Measurements from ENCODE around the gene IL1RAPL1. TPM values are rescaled to one million over a fixed set of nuclear protein-coding genes. Genes with fewer than 3 reads are reported as not detected.

The IL1RAPL1 gene
- total and polyA plus RNA-seq, 9 of the 15 experiments (the other 6 are each of a cell fraction or from before 2014, with no cell fraction given) = 0.04 to 0.07 (median 0.04) TPM; not detected in 6

DNA sequence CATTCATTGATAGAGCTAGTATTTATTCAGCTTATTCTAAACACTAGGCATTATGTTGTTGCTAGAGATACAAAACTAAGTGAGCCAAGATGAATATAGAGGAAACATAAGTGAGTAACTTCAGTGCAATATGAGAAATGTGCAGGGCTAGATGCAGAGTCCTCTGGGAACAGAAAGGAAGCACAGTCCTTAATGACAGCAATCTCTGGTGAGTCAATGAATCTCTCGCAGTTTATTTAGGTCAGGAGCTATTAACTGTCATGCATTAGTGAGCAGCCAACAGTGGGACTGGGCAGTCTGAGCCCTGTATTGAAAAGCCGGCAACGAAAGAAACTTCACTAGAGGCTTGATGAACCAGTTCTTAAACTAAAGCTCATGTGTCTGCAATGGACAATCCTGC is 1030.0 kb downstream of the IL1RAPL1 start:
- no TSS peak for BruUV-seq (replicated peaks)
- intact Hi-C loops (cut with micrococcal nuclease) = no loop called here
- no peaks in the 10 kb centered on the region for H3K9me3 ChIP-seq (replicated peaks; ENCODE audit: control insufficient read depth, insufficient read depth, low read depth, low read length)
- TF ChIP-seq ESRRA (IDR thresholded peaks at IDR 0.05; ENCODE audit: borderline replicate concordance, low read depth) (no peak), PBX2 (CRISPR knock-in tag; IDR thresholded peaks at IDR 0.05; ENCODE audit: low read depth) (no peak), PBX2 (tag; conservative IDR thresholded peaks at IDR 0.05; ENCODE audit: low read depth) (no peak), TARDBP (IDR thresholded peaks at IDR 0.05) (no peak), CC2D1A (IDR thresholded peaks at IDR 0.05) (no peak), SETDB1 (IDR thresholded peaks at IDR 0.05; ENCODE audit: low read length) (no peak), E2F4 (CRISPR knock-in tag; IDR thresholded peaks at IDR 0.05; ENCODE audit: low read depth) (no peak), MAFG (tag; conservative IDR thresholded peaks at IDR 0.05) (no peak), PPARD (CRISPR knock-in tag; IDR thresholded peaks at IDR 0.05) (no peak), SRSF7 (optimal IDR thresholded peaks at IDR 0.05; ENCODE audit: low read depth, low read length) (no peak)
- TF ChIP-seq, protein P1, sequence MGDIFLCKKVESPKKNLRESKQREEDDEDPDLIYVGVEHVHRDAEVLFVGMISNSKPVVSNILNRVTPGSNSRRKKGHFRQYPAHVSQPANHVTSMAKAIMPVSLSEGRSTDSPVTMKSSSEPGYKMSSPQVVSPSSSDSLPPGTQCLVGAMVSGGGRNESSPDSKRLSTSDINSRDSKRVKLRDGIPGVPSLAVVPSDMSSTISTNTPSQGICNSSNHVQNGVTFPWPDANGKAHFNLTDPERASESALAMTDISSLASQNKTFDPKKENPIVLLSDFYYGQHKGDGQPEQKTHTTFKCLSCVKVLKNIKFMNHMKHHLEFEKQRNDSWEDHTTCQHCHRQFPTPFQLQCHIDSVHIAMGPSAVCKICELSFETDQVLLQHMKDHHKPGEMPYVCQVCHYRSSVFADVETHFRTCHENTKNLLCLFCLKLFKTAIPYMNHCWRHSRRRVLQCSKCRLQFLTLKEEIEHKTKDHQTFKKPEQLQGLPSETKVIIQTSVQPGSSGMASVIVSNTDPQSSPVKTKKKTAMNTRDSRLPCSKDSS (IDR thresholded peaks at IDR 0.05; ENCODE audit: low read depth, partially characterized antibody) = no peak
- TF ChIP-seq, protein P2, sequence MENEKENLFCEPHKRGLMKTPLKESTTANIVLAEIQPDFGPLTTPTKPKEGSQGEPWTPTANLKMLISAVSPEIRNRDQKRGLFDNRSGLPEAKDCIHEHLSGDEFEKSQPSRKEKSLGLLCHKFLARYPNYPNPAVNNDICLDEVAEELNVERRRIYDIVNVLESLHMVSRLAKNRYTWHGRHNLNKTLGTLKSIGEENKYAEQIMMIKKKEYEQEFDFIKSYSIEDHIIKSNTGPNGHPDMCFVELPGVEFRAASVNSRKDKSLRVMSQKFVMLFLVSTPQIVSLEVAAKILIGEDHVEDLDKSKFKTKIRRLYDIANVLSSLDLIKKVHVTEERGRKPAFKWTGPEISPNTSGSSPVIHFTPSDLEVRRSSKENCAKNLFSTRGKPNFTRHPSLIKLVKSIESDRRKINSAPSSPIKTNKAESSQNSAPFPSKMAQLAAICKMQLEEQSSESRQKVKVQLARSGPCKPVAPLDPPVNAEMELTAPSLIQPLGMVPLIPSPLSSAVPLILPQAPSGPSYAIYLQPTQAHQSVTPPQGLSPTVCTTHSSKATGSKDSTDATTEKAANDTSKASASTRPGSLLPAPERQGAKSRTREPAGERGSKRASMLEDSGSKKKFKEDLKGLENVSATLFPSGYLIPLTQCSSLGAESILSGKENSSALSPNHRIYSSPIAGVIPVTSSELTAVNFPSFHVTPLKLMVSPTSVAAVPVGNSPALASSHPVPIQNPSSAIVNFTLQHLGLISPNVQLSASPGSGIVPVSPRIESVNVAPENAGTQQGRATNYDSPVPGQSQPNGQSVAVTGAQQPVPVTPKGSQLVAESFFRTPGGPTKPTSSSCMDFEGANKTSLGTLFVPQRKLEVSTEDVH (IDR thresholded peaks at IDR 0.05; ENCODE audit: low read depth, partially characterized antibody) = no peak
- TF ChIP-seq, protein P3, sequence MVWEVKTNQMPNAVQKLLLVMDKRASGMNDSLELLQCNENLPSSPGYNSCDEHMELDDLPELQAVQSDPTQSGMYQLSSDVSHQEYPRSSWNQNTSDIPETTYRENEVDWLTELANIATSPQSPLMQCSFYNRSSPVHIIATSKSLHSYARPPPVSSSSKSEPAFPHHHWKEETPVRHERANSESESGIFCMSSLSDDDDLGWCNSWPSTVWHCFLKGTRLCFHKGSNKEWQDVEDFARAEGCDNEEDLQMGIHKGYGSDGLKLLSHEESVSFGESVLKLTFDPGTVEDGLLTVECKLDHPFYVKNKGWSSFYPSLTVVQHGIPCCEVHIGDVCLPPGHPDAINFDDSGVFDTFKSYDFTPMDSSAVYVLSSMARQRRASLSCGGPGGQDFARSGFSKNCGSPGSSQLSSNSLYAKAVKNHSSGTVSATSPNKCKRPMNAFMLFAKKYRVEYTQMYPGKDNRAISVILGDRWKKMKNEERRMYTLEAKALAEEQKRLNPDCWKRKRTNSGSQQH (CRISPR knock-in tag; IDR thresholded peaks at IDR 0.05) = no peak
- no peak for DNase-seq (ENCODE audit: extremely low read depth in 1 of 4, low spot score in 3 of 4)
- no peaks in the 10 kb centered on the region for H3K27me3 ChIP-seq (ENCODE audit: control insufficient read depth in 2 of 2, insufficient read depth in 2 of 2, low read length in 2 of 2)
- no peaks in the 10 kb centered on the region for H3K36me3 ChIP-seq (ENCODE audit: control insufficient read depth, insufficient read depth, low read length)
- no peak overlapping the region for H2AFZ ChIP-seq (ENCODE audit: low read depth, low read length)
- no peaks in the 10 kb centered on the region for H3K4me1 ChIP-seq (replicated peaks in 1 of 2; ENCODE audit: control insufficient read depth in 2 of 2, insufficient read depth in 2 of 2, low read length in 2 of 2)
- 3% methylated on average over 3 of the region's 3 CpGs for WGBS (ENCODE audit: insufficient coverage, low coverage, missing lambda C conversion rate)
- no peaks in the 10 kb centered on the region for H4K20me1 ChIP-seq (replicated peaks; ENCODE audit: control insufficient read depth, insufficient read depth, low read length)
- in situ Hi-C loops (cut with MboI) = no loop called here
- H3K27ac ChIP-seq (ENCODE audit: extremely low read depth, low read depth, low read length) = no peak overlapping the region
- no peak for ATAC-seq
- H3K9me1 ChIP-seq (ENCODE audit: control insufficient read depth, insufficient read depth, low read length) = no peaks in the 10 kb centered on the region
- no peak overlapping the region for H3K9ac ChIP-seq (ENCODE audit: insufficient read depth in 1 of 2, low read depth in 2 of 2, low read length in 2 of 2)
- no peak for FAIRE-seq
- no peaks in the 10 kb centered on the region for H3K79me2 ChIP-seq (ENCODE audit: control insufficient read depth, insufficient read depth, low read length)
- H3K4me3 ChIP-seq = no peak overlapping the region
- ChIA-PET POLR2A (no interaction called here), CTCF (ENCODE audit: low intra/inter-chr PET ratio) (no interaction called here)
- no peak overlapping the region for H3K4me2 ChIP-seq (ENCODE audit: insufficient read depth, low read length)

Measured in K562 (cell line).